ENCODE results near the gene FOXP1. TPM values are rescaled to one million over a fixed set of nuclear protein-coding genes. Genes with fewer than 3 reads are reported as not detected.

The FOXP1 gene
- total RNA-seq, 1 donor from 2014 or later, result 33.2 TPM

GRCh38 chr3:71062037-71062932 lies 521.2 kb downstream of the FOXP1 start:
- TF ChIP-seq, protein P1, sequence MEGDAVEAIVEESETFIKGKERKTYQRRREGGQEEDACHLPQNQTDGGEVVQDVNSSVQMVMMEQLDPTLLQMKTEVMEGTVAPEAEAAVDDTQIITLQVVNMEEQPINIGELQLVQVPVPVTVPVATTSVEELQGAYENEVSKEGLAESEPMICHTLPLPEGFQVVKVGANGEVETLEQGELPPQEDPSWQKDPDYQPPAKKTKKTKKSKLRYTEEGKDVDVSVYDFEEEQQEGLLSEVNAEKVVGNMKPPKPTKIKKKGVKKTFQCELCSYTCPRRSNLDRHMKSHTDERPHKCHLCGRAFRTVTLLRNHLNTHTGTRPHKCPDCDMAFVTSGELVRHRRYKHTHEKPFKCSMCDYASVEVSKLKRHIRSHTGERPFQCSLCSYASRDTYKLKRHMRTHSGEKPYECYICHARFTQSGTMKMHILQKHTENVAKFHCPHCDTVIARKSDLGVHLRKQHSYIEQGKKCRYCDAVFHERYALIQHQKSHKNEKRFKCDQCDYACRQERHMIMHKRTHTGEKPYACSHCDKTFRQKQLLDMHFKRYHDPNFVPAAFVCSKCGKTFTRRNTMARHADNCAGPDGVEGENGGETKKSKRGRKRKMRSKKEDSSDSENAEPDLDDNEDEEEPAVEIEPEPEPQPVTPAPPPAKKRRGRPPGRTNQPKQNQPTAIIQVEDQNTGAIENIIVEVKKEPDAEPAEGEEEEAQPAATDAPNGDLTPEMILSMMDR (IDR thresholded peaks at IDR 0.05; ENCODE audit: insufficient read depth, low read length, severe bottlenecking), result no peak
- FAIRE-seq (no peak), DNase-seq (ENCODE audit: low read depth) (peak; percentile 66)
- peak overlapping the region; percentile 8 for H3K4me3 ChIP-seq (ENCODE audit: low read depth, low read length)
- H3K27me3 ChIP-seq (ENCODE audit: control insufficient read depth, insufficient read depth, low read length), result no peaks in the 10 kb centered on the region
- no peaks in the 10 kb centered on the region for H3K36me3 ChIP-seq (ENCODE audit: control insufficient read depth, insufficient read depth, low read length)

DNA sequence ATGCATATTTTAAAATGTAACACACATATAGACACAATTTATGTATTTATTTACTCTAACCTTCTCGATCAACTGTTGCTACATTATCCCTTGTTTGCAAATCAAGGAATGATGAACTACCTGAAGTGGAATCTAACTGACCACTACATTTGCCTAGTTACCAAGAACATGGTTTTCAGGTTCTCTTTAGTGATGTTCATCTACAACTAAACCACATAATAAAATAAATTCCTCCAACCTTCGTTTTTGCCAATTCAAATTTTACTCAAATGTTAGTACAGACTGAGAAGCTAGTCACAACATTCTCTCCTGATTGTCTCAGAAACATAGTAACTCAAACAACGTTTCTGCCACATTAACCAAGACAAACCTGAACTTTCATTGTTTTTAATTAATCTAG lies 521.9 kb downstream of the FOXP1 start:
- Histone ChIP-seq H3K4me3 (ENCODE audit: low read depth, low read length) (no peak overlapping the region), H3K36me3 (ENCODE audit: control insufficient read depth, insufficient read depth, low read length) (no peaks in the 10 kb centered on the region), H3K27me3 (ENCODE audit: control insufficient read depth, insufficient read depth, low read length) (no peaks in the 10 kb centered on the region)
- DNase-seq (ENCODE audit: low read depth) (no peak), FAIRE-seq (no peak)
- TF ChIP-seq, protein P1 (IDR thresholded peaks at IDR 0.05; ENCODE audit: insufficient read depth, low read length, severe bottlenecking), result no peak

DNA sequence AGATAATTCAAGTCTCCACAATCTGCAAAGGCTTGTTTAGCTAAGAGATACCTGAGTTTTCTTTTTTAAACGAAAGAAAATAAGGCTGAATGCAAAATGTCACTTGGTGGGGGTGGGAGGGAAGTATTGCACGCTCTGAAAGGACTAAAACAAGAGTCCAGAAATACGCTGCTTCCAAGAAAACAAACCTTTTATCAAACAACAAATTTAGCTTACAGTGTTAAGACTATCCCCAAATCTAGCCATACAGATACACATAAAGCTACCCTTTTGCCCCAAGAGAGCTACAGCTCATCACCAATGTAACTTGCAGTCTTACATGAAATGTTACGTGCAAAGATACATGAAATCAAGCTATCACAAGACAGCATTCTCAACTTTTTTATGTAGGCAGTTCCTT lies 522.5 kb downstream of the FOXP1 start:
- DNase-seq (ENCODE audit: low read depth), result no peak
- TF ChIP-seq, protein P1 (IDR thresholded peaks at IDR 0.05; ENCODE audit: insufficient read depth, low read length, severe bottlenecking), result no peak
- no peaks in the 10 kb centered on the region for H3K36me3 ChIP-seq (ENCODE audit: control insufficient read depth, insufficient read depth, low read length)
- H3K27me3 ChIP-seq (ENCODE audit: control insufficient read depth, insufficient read depth, low read length), result no peaks in the 10 kb centered on the region
- no peak for FAIRE-seq
- H3K4me3 ChIP-seq (ENCODE audit: low read depth, low read length), result no peak overlapping the region

DNA sequence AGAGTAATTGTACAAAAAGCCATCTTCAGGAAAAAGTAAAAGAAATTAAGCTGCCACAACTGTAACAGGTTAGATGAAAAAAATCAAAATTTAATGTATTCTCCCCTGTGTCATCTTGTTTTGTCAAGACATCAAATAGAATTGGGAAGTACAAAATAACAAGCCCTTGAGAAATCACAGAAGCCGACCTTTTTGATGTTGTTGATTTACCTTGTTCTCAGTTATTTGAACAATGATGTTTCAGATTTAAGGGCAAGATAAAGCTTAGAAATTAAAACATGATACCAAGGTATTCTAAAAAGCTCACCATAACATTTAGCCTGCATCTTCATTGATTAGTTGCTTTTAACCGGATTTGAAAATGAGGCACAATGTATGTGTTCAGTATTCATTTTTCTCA lies 523.0 kb downstream of the FOXP1 start:
- DNase-seq (ENCODE audit: low read depth), result no peak
- no peaks in the 10 kb centered on the region for H3K36me3 ChIP-seq (ENCODE audit: control insufficient read depth, insufficient read depth, low read length)
- FAIRE-seq, result no peak
- TF ChIP-seq, protein P1 (IDR thresholded peaks at IDR 0.05; ENCODE audit: insufficient read depth, low read length, severe bottlenecking), result no peak
- H3K4me3 ChIP-seq (ENCODE audit: low read depth, low read length), result no peak overlapping the region
- no peaks in the 10 kb centered on the region for H3K27me3 ChIP-seq (ENCODE audit: control insufficient read depth, insufficient read depth, low read length)

GRCh38 chr3:71057526-71057894 lies 526.0 kb downstream of the FOXP1 start:
- no peaks in the 10 kb centered on the region for H3K27me3 ChIP-seq (ENCODE audit: control insufficient read depth, insufficient read depth, low read length)
- DNase-seq (ENCODE audit: low read depth), result peak; percentile 91
- FAIRE-seq, result no peak
- no peaks in the 10 kb centered on the region for H3K36me3 ChIP-seq (ENCODE audit: control insufficient read depth, insufficient read depth, low read length)
- no peak overlapping the region for H3K4me3 ChIP-seq (ENCODE audit: low read depth, low read length)
- TF ChIP-seq, protein P1 (IDR thresholded peaks at IDR 0.05; ENCODE audit: insufficient read depth, low read length, severe bottlenecking), result no peak

Data from bronchial epithelial cell (primary cell).